B cell (primary cell): ENCODE results near the gene P2RX2. TPM values are rescaled to one million over a fixed set of nuclear protein-coding genes. Genes with fewer than 3 reads are reported as not detected.

Experiments
- ATAC-seq: fragments of 200-7000 bp; cut with Tn5 transposase; one replicate; pipeline ENCODE4 v1.10.0; 2021; ENCODE audit warnings: low read depth, mild to moderate bottlenecking, moderate number of reproducible peaks, moderate library complexity
- CTCF ChIA-PET: fragments of 350-600 bp; sonication (Branson Sonifier 250); formaldehyde crosslinking; loops from one replicate; lab custom pipeline; 2021; ENCODE audit warnings: antibody characterized with exemption, inconsistent platforms; lab: Charles Lee
- POLR2A ChIA-PET: fragments of 350-600 bp; sonication (Branson Sonifier 250); formaldehyde crosslinking; loops from one replicate; lab custom pipeline; 2021; ENCODE audit warnings: antibody characterized with exemption; lab: Charles Lee
- DNase-seq: peaks from one replicate; pipeline ENCODE4 v3.0.0; 2013
- H2AFZ ChIP-seq: 2 replicates; pipeline ENCODE4 v1.6.1; 2012; ENCODE audit warnings: mild to moderate bottlenecking, low read depth, low read length; ENCODE audit not compliant: insufficient read depth, poor library complexity, severe bottlenecking
- H3K27ac ChIP-seq, 2 donors: 1 replicate in 1 of 2; 2 replicates in 1 of 2; pipeline ENCODE4 v1.5.1; 2012 to 2013; ENCODE audit warnings: low read length in 2 of 2, mild to moderate bottlenecking in 2 of 2, moderate library complexity in 1 of 2
- H3K27me3 ChIP-seq, 4 experiments: fragments of 200-600 bp in 1 of 4; sonication (generic) in 1 of 4; replicated peaks in 1 of 4; 1 replicate in 2 of 4; 2 replicates in 2 of 4; pipeline versions ENCODE4 v1.6.1 to v1.7.0; 2013 to 2016; ENCODE audit warnings: low read length in 3 of 4, mild to moderate bottlenecking in 2 of 4, mixed read lengths in 1 of 4, moderate library complexity in 1 of 4; ENCODE audit not compliant: insufficient read depth in 4 of 4, control insufficient read depth in 3 of 4; ENCODE audit errors: control extremely low read depth in 1 of 4
- H3K36me3 ChIP-seq, 2 experiments: replicated peaks in 1 of 2; 1 replicate in 1 of 2; 2 replicates in 1 of 2; pipeline versions ENCODE4 v1.6.1 to v1.7.1; 2013; ENCODE audit warnings: low read length in 1 of 2; ENCODE audit not compliant: insufficient read depth in 2 of 2, control insufficient read depth in 1 of 2; ENCODE audit errors: control extremely low read depth in 1 of 2, extremely low read depth in 1 of 2
- H3K4me1 ChIP-seq, 2 donors: fragments of 200-600 bp in 1 of 2; sonication (generic) in 1 of 2; 1 replicate in 1 of 2; 2 replicates in 1 of 2; pipeline versions ENCODE4 v1.5.1 to v1.6.1; 2013 to 2017; ENCODE audit warnings: low read length in 2 of 2; ENCODE audit not compliant: control insufficient read depth in 2 of 2, insufficient read depth in 2 of 2
- H3K4me2 ChIP-seq: replicated peaks from 2 replicates; pipeline ENCODE3; 2012; ENCODE audit warnings: mild to moderate bottlenecking, low read depth, low read length; ENCODE audit not compliant: poor library complexity, severe bottlenecking
- H3K4me3 ChIP-seq, 5 experiments: fragments of 200-600 bp in 1 of 5; sonication (generic) in 1 of 5; 1 replicate in 3 of 5; 2 replicates in 2 of 5; pipeline versions ENCODE4 v1.5.1 to v1.7.0; 2011 to 2016; ENCODE audit warnings: low read length in 4 of 5, mild to moderate bottlenecking in 4 of 5, low read depth in 2 of 5, control low read depth in 1 of 5, moderate library complexity in 1 of 5; ENCODE audit not compliant: insufficient read depth in 1 of 5; ENCODE audit errors: control extremely low read depth in 1 of 5, extremely low read depth in 1 of 5
- H3K79me2 ChIP-seq: fragments of 200-600 bp; sonication (generic); one replicate; pipeline ENCODE4 v1.6.0; 2016; ENCODE audit warnings: low read length; ENCODE audit not compliant: control insufficient read depth, insufficient read depth
- H3K9ac ChIP-seq: fragments of 200-600 bp; sonication (generic); 2 replicates; pipeline ENCODE4 v1.6.1; 2017; ENCODE audit warnings: mild to moderate bottlenecking, low read length, moderate library complexity
- H3K9me3 ChIP-seq, 3 donors: one replicate each; pipeline versions ENCODE4 v1.6.1 to v1.7.1; 2013; ENCODE audit warnings: low read length in 2 of 3; ENCODE audit not compliant: control insufficient read depth in 2 of 3, insufficient read depth in 1 of 3; ENCODE audit errors: control extremely low read depth in 1 of 3
- H4K20me1 ChIP-seq: 2 replicates; pipeline ENCODE4 v1.6.0; 2012; ENCODE audit warnings: mild to moderate bottlenecking, low read length; ENCODE audit not compliant: insufficient read depth, control insufficient read depth, poor library complexity, severe bottlenecking
- H3K27ac Mint-ChIP-seq: one replicate; pipeline ENCODE4 v1.8.0; 2021; ENCODE audit warnings: mixed read lengths
- H3K27me3 Mint-ChIP-seq: one replicate; pipeline ENCODE4 v1.8.0; 2021; ENCODE audit warnings: mixed read lengths
- H3K4me1 Mint-ChIP-seq: one replicate; pipeline ENCODE4 v1.8.0; 2021; ENCODE audit warnings: mixed read lengths
- H3K4me3 Mint-ChIP-seq: one replicate; pipeline ENCODE4 v1.8.0; 2021; ENCODE audit warnings: mixed read lengths
- H3K9me3 Mint-ChIP-seq: one replicate; pipeline ENCODE4 v1.8.0; 2022; ENCODE audit warnings: mixed read lengths; ENCODE audit not compliant: insufficient read depth
- CTCF ChIP-seq: fragments of 200-600 bp; IDR thresholded peaks from one replicate; pipeline ENCODE4 v1.8.0; 2022; ENCODE audit warnings: antibody characterized with exemption, mild to moderate bottlenecking
- EZH2 ChIP-seq: IDR thresholded peaks from 2 replicates; pipeline ENCODE4 v1.6.1; 2012; ENCODE audit warnings: borderline replicate concordance, low read depth, mild to moderate bottlenecking, moderate library complexity, low read length; ENCODE audit not compliant: insufficient read depth, poor library complexity, severe bottlenecking
- WGBS: methylation state at CpG from one replicate; pipeline ENCODE4 v1.1.5; 2013; ENCODE audit warnings: missing lambda C conversion rate; ENCODE audit not compliant: insufficient coverage; 5-methylcytosine and 5-hydroxymethylcytosine counted together
- intact Hi-C: fragments of 100-400 bp; cut with micrococcal nuclease; formaldehyde crosslinking; loops from one replicate; pipeline ENCODE4 v1.10.0; 2022
- polyA plus RNA-seq: library from polyadenylated mRNA; depleted of rRNA; stranded (reverse); fragments of >200 nt; gene quantifications from 2 replicates; pipeline ENCODE4 v1.2.3, GENCODE V29; 2012
- total RNA-seq, 2 donors: library from RNA; stranded (reverse); fragments of 120-200 nt in 1 of 2; gene quantifications; 1 replicate in 1 of 2; 2 replicates in 1 of 2; pipeline versions ENCODE4 v1.2.3 to v1.2.4, GENCODE V29; 2013 to 2022

P2RX2 gene
- total and polyA plus RNA-seq, 2 donors (not counting 1 experiment from before 2014, with no cell fraction given): not detected

- intact Hi-C loops: no loop called here
- Histone ChIP-seq H3K27me3 (no peaks in the 10 kb centered on the region), H3K4me2 (no peak overlapping the region), H4K20me1 (peaks cover 7% of the 10 kb centered on the region), H3K9me3 (no peaks in the 10 kb centered on the region), H3K4me3 (no peak overlapping the region), H2AFZ (no peak overlapping the region), H3K4me1 (no peaks in the 10 kb centered on the region), H3K36me3 (peaks cover 0 to 47% of the 10 kb centered on the region in 2 experiments), H3K27ac (no peak overlapping the region), H3K79me2 (no peaks in the 10 kb centered on the region), H3K9ac (no peak overlapping the region)
- H3K27ac Mint-ChIP-seq: no peak overlapping the region
- ChIA-PET POLR2A (no interaction called here), CTCF (interaction anchor here (1.0 kb wide), 1 partner anchor 16 kb away, joined by 3 read pairs; no protein-coding TSS in a partner anchor)
- WGBS: 98% methylated on average over 12 of the region's 12 CpGs
- DNase-seq: no peak
- H3K4me3 Mint-ChIP-seq: no peak overlapping the region
- H3K4me1 Mint-ChIP-seq: no peaks in the 10 kb centered on the region
- H3K27me3 Mint-ChIP-seq: no peaks in the 10 kb centered on the region
- no peaks in the 10 kb centered on the region for H3K9me3 Mint-ChIP-seq
- no peak for ATAC-seq
- TF ChIP-seq EZH2: no peak
- TF ChIP-seq CTCF: no peak
Observed at GRCh38 chr12:132576701-132577100, 41.9 kb upstream of the P2RX2 start.

DNA sequence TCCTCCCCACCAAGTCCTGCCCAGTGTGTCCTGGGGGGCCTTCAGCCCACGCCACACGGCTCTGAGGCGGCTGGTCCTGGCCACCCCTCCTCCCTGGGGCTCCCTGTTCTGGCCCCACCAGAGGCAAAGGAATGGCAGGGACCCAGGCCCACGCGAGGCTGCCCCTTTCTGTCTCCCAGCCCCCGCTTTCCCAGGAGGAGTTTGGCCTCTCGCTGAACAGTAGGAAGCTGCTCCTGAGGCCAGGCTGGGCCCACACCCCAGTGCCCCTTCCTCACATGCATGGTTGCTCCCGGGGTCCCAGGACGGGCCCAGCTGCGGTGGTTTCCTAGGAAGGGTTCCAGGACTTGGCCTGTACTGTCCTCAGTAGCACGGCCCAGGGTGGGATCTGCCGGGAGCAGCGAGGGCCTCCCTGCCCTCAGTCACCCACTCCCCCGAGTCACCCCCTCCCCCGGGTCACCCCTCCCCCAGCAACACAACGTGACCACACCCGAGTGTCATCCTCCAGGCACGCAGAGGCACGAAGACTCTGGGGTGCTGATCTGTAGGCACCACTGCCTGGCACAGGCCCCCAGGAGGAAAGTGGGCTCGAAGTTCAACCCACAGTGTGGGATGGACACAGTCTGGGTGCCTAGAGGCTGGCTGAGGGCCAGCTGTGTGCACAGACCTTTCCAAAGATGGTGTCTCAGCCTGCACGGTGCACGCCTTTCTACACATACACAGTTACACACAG lies 41.2 kb upstream of the P2RX2 start:
- Mint-ChIP-seq H3K4me1 (no peaks in the 10 kb centered on the region), H3K27me3 (no peaks in the 10 kb centered on the region), H3K4me3 (no peak overlapping the region), H3K9me3 (no peaks in the 10 kb centered on the region), H3K27ac (no peak overlapping the region)
- H3K27ac ChIP-seq: no peak overlapping the region
- ChIA-PET CTCF (no interaction called here), POLR2A (no interaction called here)
- no peaks in the 10 kb centered on the region for H3K27me3 ChIP-seq
- H3K9ac ChIP-seq: no peak overlapping the region
- intact Hi-C loops: no loop called here
- no peaks in the 10 kb centered on the region for H3K9me3 ChIP-seq
- H3K4me1 ChIP-seq: no peaks in the 10 kb centered on the region
- H4K20me1 ChIP-seq: peaks cover 8% of the 10 kb centered on the region
- H3K4me3 ChIP-seq: no peak overlapping the region
- H3K36me3 ChIP-seq: peaks cover 0 to 43% of the 10 kb centered on the region in 2 experiments
- 98% methylated on average over 17 of the region's 22 CpGs for WGBS
- ATAC-seq (no peak), DNase-seq (no peak)
- H2AFZ ChIP-seq: no peak overlapping the region
- H3K4me2 ChIP-seq: no peak overlapping the region
- TF ChIP-seq CTCF: no peak
- TF ChIP-seq EZH2: no peak
- no peaks in the 10 kb centered on the region for H3K79me2 ChIP-seq
